Measurements from ENCODE around the gene POLR2L. TPM values are rescaled to one million over a fixed set of nuclear protein-coding genes. Genes with fewer than 3 reads are reported as not detected.

The POLR2L gene
- total and polyA plus RNA-seq, 2 of the 13 experiments (the other 11 are each of a cell fraction or from before 2014, with no cell fraction given): 104 to 114 TPM

DNA sequence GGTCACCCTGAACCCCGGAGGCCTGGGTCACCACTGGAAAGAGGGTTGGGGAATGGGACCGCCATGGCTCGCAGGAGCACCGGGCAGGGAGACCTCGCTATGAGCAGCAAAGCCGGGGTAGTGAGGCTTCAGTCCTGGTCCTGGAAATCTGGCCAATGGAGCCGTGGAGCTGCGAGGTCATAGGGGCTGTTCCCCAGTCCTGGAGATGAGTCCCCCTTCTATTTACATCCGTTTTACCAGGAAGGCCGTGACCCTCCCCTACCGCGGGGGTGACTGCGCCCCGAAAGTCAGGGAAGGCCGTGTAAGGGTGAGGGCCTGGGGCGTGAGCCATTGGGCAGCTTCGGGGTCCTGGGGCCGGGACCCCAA lies 37.7 kb downstream of the POLR2L start (continued):
- TF ChIP-seq, protein P1, sequence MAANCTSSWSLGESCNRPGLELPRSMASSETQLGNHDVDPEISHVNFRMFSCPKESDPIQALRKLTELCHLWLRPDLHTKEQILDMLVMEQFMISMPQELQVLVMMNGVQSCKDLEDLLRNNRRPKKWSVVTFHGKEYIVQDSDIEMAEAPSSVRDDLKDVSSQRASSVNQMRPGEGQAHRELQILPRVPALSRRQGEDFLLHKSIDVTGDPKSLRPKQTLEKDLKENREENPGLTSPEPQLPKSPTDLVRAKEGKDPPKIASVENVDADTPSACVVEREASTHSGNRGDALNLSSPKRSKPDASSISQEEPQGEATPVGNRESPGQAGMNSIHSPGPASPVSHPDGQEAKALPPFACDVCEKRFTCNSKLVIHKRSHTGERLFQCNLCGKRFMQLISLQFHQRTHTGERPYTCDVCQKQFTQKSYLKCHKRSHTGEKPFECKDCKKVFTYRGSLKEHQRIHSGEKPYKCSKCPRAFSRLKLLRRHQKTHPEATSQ (CRISPR knock-in tag; IDR thresholded peaks at IDR 0.05; ENCODE audit: borderline replicate concordance): 0 out of 2 replicates have a peak, but pooled peaks have one; percentile 2
- TF ChIP-seq, protein P2, sequence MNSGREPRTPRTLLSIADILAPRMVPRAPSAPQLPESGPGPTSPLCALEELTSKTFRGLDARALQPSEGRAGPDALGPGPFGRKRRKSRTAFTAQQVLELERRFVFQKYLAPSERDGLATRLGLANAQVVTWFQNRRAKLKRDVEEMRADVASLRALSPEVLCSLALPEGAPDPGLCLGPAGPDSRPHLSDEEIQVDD (CRISPR knock-in tag; IDR thresholded peaks at IDR 0.05; ENCODE audit: borderline replicate concordance): 0 out of 2 replicates have a peak, but pooled peaks have one; percentile 9
- no peak for TF ChIP-seq MTF2 (CRISPR knock-in tag; IDR thresholded peaks at IDR 0.05; ENCODE audit: borderline replicate concordance)
- TF ChIP-seq ZEB1 (IDR thresholded peaks at IDR 0.05; ENCODE audit: insufficient replicate concordance, low read depth): no peak
- TF ChIP-seq IRF2 (CRISPR knock-in tag; IDR thresholded peaks at IDR 0.05): no peak
- TF ChIP-seq FOXA3 (CRISPR knock-in tag; IDR thresholded peaks at IDR 0.05): no peak
- no peak for TF ChIP-seq ZNF510 (CRISPR knock-in tag; IDR thresholded peaks at IDR 0.05; ENCODE audit: low read depth)
- TF ChIP-seq ZNF772 (CRISPR knock-in tag; IDR thresholded peaks at IDR 0.05): 0 out of 2 replicates have a peak, but pooled peaks have one; percentile 1
- 0 out of 2 replicates have a peak, but pooled peaks have one; percentile 5 for TF ChIP-seq TARDBP (CRISPR knock-in tag; IDR thresholded peaks at IDR 0.05)
- no peak; the same call in 1 of the 2 replicates for TF ChIP-seq MIER3 (CRISPR knock-in tag; IDR thresholded peaks at IDR 0.05; ENCODE audit: borderline replicate concordance)
- 0 out of 2 replicates have a peak, but pooled peaks have one; percentile 34 for TF ChIP-seq ZNF317 (CRISPR knock-in tag; IDR thresholded peaks at IDR 0.05)
- no peak for TF ChIP-seq AHR (CRISPR knock-in tag; IDR thresholded peaks at IDR 0.05)
- TF ChIP-seq, protein P3, sequence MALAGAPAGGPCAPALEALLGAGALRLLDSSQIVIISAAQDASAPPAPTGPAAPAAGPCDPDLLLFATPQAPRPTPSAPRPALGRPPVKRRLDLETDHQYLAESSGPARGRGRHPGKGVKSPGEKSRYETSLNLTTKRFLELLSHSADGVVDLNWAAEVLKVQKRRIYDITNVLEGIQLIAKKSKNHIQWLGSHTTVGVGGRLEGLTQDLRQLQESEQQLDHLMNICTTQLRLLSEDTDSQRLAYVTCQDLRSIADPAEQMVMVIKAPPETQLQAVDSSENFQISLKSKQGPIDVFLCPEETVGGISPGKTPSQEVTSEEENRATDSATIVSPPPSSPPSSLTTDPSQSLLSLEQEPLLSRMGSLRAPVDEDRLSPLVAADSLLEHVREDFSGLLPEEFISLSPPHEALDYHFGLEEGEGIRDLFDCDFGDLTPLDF (CRISPR knock-in tag; IDR thresholded peaks at IDR 0.05): no peak
- peak; percentile 9; the same call in 1 of the 2 replicates for TF ChIP-seq KDM3A (CRISPR knock-in tag; IDR thresholded peaks at IDR 0.05; ENCODE audit: low read depth)
- TF ChIP-seq ZBTB7A (CRISPR knock-in tag; IDR thresholded peaks at IDR 0.05): no peak
- TF ChIP-seq NR2F6 (IDR thresholded peaks at IDR 0.05): no peak
- no peak for TF ChIP-seq NR2F6 (CRISPR knock-in tag; IDR thresholded peaks at IDR 0.05)
- TF ChIP-seq, protein P4, sequence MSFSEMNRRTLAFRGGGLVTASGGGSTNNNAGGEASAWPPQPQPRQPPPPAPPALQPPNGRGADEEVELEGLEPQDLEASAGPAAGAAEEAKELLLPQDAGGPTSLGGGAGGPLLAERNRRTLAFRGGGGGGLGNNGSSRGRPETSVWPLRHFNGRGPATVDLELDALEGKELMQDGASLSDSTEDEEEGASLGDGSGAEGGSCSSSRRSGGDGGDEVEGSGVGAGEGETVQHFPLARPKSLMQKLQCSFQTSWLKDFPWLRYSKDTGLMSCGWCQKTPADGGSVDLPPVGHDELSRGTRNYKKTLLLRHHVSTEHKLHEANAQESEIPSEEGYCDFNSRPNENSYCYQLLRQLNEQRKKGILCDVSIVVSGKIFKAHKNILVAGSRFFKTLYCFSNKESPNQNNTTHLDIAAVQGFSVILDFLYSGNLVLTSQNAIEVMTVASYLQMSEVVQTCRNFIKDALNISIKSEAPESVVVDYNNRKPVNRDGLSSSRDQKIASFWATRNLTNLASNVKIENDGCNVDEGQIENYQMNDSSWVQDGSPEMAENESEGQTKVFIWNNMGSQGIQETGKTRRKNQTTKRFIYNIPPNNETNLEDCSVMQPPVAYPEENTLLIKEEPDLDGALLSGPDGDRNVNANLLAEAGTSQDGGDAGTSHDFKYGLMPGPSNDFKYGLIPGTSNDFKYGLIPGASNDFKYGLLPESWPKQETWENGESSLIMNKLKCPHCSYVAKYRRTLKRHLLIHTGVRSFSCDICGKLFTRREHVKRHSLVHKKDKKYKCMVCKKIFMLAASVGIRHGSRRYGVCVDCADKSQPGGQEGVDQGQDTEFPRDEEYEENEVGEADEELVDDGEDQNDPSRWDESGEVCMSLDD (CRISPR knock-in tag; IDR thresholded peaks at IDR 0.05; ENCODE audit: borderline replicate concordance): peak; percentile 54; the same call in 1 of the 2 replicates
- TF ChIP-seq, protein P5, sequence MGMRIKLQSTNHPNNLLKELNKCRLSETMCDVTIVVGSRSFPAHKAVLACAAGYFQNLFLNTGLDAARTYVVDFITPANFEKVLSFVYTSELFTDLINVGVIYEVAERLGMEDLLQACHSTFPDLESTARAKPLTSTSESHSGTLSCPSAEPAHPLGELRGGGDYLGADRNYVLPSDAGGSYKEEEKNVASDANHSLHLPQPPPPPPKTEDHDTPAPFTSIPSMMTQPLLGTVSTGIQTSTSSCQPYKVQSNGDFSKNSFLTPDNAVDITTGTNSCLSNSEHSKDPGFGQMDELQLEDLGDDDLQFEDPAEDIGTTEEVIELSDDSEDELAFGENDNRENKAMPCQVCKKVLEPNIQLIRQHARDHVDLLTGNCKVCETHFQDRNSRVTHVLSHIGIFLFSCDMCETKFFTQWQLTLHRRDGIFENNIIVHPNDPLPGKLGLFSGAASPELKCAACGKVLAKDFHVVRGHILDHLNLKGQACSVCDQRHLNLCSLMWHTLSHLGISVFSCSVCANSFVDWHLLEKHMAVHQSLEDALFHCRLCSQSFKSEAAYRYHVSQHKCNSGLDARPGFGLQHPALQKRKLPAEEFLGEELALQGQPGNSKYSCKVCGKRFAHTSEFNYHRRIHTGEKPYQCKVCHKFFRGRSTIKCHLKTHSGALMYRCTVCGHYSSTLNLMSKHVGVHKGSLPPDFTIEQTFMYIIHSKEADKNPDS (CRISPR knock-in tag; IDR thresholded peaks at IDR 0.05): 0 out of 2 replicates have a peak, but pooled peaks have one; percentile 50
